Measurements from ENCODE around the gene NUCKS1. TPM values are rescaled to one million over a fixed set of nuclear protein-coding genes. Genes with fewer than 3 reads are reported as not detected.

NUCKS1 gene
- polyA plus RNA-seq, 3 donors, result 4.2 to 4.9 (median 4.2) TPM

- H3K9me3 Mint-ChIP-seq, result no peaks in the 10 kb centered on the region
- Histone ChIP-seq H3K4me2 (replicated peaks; ENCODE audit: extremely low read depth, low read length, poor library complexity, severe bottlenecking) (no peak overlapping the region), H2AFZ (ENCODE audit: insufficient read depth, low read depth, low read length, poor library complexity, severe bottlenecking) (no peak overlapping the region), H3K4me3 (replicated peaks in 1 of 3; ENCODE audit: low read depth in 2 of 3, low read length in 3 of 3) (no peak overlapping the region), H4K20me1 (ENCODE audit: insufficient read depth, low read length) (no peaks in the 10 kb centered on the region), H3K36me3 (replicated peaks in 1 of 2; ENCODE audit: control insufficient read depth in 1 of 2, insufficient read depth in 2 of 2, low read length in 2 of 2) (peaks cover 49 to 67% of the 10 kb centered on the region in 2 donors), H3K9ac (ENCODE audit: insufficient read depth, low read length, poor library complexity, severe bottlenecking) (peak overlapping the region; percentile 16), H3K79me2 (ENCODE audit: insufficient read depth, low read length) (no peaks in the 10 kb centered on the region), H3K9me3 (replicated peaks in 1 of 2; ENCODE audit: control insufficient read depth in 1 of 2, insufficient read depth in 1 of 2, low read length in 2 of 2) (no peaks in the 10 kb centered on the region), H3K27ac (ENCODE audit: low read depth in 1 of 2, low read length in 2 of 2) (no peak overlapping the region), H3K4me1 (ENCODE audit: control insufficient read depth in 1 of 2, insufficient read depth in 2 of 2, low read length in 2 of 2) (peaks cover 4 to 5% of the 10 kb centered on the region in 2 donors), H3K27me3 (ENCODE audit: control insufficient read depth in 2 of 2, insufficient read depth in 2 of 2, low read length in 2 of 2) (no peaks in the 10 kb centered on the region)
- H3K27me3 Mint-ChIP-seq (ENCODE audit: low read depth in 3 of 3), result no peaks in the 10 kb centered on the region
- DNase-seq, result no peak
- H3K4me3 Mint-ChIP-seq, result no peak overlapping the region
- peaks cover 53 to 67% of the 10 kb centered on the region in 2 donors for H3K36me3 Mint-ChIP-seq
- H3K4me1 Mint-ChIP-seq, result peaks cover 16% of the 10 kb centered on the region
- TF ChIP-seq, protein P1, sequence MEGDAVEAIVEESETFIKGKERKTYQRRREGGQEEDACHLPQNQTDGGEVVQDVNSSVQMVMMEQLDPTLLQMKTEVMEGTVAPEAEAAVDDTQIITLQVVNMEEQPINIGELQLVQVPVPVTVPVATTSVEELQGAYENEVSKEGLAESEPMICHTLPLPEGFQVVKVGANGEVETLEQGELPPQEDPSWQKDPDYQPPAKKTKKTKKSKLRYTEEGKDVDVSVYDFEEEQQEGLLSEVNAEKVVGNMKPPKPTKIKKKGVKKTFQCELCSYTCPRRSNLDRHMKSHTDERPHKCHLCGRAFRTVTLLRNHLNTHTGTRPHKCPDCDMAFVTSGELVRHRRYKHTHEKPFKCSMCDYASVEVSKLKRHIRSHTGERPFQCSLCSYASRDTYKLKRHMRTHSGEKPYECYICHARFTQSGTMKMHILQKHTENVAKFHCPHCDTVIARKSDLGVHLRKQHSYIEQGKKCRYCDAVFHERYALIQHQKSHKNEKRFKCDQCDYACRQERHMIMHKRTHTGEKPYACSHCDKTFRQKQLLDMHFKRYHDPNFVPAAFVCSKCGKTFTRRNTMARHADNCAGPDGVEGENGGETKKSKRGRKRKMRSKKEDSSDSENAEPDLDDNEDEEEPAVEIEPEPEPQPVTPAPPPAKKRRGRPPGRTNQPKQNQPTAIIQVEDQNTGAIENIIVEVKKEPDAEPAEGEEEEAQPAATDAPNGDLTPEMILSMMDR (IDR thresholded peaks at IDR 0.05), result no peak
- intact Hi-C loops (cut with micrococcal nuclease), result loop anchor here in 1 of 2 donors (10.0 kb wide), 1 partner anchor 182 kb away; no protein-coding TSS in a partner anchor
- WGBS (ENCODE audit: insufficient coverage), result no CpG with 5 or more reads among the region's 7 CpGs
- H3K27ac Mint-ChIP-seq, result peak overlapping the region in 5 of 7 donors; percentile 6 to 65 (median 23)
Observed at GRCh38 chr1:205716371-205717132, 33.4 kb downstream of the NUCKS1 start.

GRCh38 chr1:205715628-205716027 lies 34.4 kb downstream of the NUCKS1 start:
- H3K9me3 Mint-ChIP-seq, result no peaks in the 10 kb centered on the region
- peak overlapping the region in 5 of 7 donors; percentile 1 to 67 (median 41) for H3K27ac Mint-ChIP-seq
- H3K79me2 ChIP-seq (ENCODE audit: insufficient read depth, low read length), result no peaks in the 10 kb centered on the region
- peak; percentile 17 to 60 (median 45) for DNase-seq
- no peak overlapping the region for H3K4me3 ChIP-seq (replicated peaks in 1 of 3; ENCODE audit: low read depth in 2 of 3, low read length in 3 of 3)
- TF ChIP-seq, protein P1 (IDR thresholded peaks at IDR 0.05), result no peak
- no CpG with 5 or more reads among the region's 5 CpGs for WGBS (ENCODE audit: insufficient coverage)
- H3K27me3 ChIP-seq (ENCODE audit: control insufficient read depth in 2 of 2, insufficient read depth in 2 of 2, low read length in 2 of 2), result no peaks in the 10 kb centered on the region
- no peaks in the 10 kb centered on the region for H3K9me3 ChIP-seq (replicated peaks in 1 of 2; ENCODE audit: control insufficient read depth in 1 of 2, insufficient read depth in 1 of 2, low read length in 2 of 2)
- no peaks in the 10 kb centered on the region for H3K27me3 Mint-ChIP-seq (ENCODE audit: low read depth in 3 of 3)
- peaks cover 4 to 5% of the 10 kb centered on the region in 2 donors for H3K4me1 ChIP-seq (ENCODE audit: control insufficient read depth in 1 of 2, insufficient read depth in 2 of 2, low read length in 2 of 2)
- peak overlapping the region in 1 of 2 donors; percentile 14 for H3K27ac ChIP-seq (ENCODE audit: low read depth in 1 of 2, low read length in 2 of 2)
- intact Hi-C loops (cut with micrococcal nuclease), result loop anchor here in 1 of 2 donors (10.0 kb wide), 1 partner anchor 181 kb away; no protein-coding TSS in a partner anchor
- H3K9ac ChIP-seq (ENCODE audit: insufficient read depth, low read length, poor library complexity, severe bottlenecking), result no peak overlapping the region
- no peak overlapping the region for H2AFZ ChIP-seq (ENCODE audit: insufficient read depth, low read depth, low read length, poor library complexity, severe bottlenecking)
- H3K4me2 ChIP-seq (replicated peaks; ENCODE audit: extremely low read depth, low read length, poor library complexity, severe bottlenecking), result no peak overlapping the region
- H3K36me3 ChIP-seq (replicated peaks in 1 of 2; ENCODE audit: control insufficient read depth in 1 of 2, insufficient read depth in 2 of 2, low read length in 2 of 2), result peaks cover 42 to 59% of the 10 kb centered on the region in 2 donors
- no peak overlapping the region for H3K4me3 Mint-ChIP-seq
- no peaks in the 10 kb centered on the region for H4K20me1 ChIP-seq (ENCODE audit: insufficient read depth, low read length)
- peaks cover 18% of the 10 kb centered on the region for H3K4me1 Mint-ChIP-seq
- peaks cover 48 to 59% of the 10 kb centered on the region in 2 donors for H3K36me3 Mint-ChIP-seq
